ENCODE measurements around the gene ATP5PO.
A peak's percentile ranks its signal among the peaks of the same experiment; 100 is the strongest.
"Not testable (repeated sequence)": the region's sequence is repeated elsewhere in the genome, so short reads cannot be mapped to it uniquely, and the experiment has no call there.

ATP5PO gene

GRCh38 chr21:33897739-33898138 is 17.9 kb downstream of the ATP5PO start:
- no peak for DNase-seq

- no peak for DNase-seq
Observed at GRCh38 chr21:33897098-33897497, 18.5 kb downstream of the ATP5PO start.

DNA sequence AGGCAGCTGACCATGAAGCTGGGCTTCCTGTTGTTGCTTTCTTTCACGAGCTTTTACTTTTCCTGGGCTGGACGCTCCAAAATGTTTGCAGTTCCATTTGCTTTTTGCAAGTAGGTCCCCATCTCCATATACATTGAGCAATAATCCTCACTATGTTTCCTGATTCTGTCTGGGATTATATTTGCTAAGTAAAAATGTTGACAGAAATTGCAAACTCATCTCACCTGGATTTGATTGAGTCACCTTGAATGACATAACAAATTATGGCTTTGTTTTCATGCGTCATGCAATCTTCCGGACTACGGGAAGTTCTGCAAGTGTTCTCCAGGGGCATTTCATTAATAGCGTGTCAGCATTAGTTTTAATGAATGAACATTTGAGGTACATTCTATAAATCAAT is 18.9 kb downstream of the ATP5PO start:
- no peak for DNase-seq

DNA sequence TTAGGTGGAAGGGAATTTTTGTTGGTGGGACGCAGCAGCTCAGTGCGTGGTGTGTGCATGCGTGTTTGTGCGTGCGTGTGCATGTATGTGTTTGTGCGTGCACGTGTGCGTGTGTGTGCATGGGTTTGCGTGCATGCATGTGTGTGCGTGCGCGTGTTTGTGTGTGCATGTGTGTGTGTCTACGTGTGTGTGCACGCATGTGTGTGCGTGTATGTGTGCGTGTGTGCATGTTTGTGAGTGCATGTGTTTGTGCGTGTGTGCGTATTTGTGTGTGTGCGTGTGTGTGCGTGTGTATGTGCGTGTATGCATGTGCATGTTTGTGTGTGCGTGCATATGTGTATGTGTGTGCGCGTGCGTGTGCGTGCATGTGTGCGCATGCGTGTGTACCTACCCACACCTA is 20.2 kb downstream of the ATP5PO start:
- no peak for DNase-seq

- peak; percentile 78 for DNase-seq
Observed at GRCh38 chr21:33894736-33895288, 20.8 kb downstream of the ATP5PO start.

DNA sequence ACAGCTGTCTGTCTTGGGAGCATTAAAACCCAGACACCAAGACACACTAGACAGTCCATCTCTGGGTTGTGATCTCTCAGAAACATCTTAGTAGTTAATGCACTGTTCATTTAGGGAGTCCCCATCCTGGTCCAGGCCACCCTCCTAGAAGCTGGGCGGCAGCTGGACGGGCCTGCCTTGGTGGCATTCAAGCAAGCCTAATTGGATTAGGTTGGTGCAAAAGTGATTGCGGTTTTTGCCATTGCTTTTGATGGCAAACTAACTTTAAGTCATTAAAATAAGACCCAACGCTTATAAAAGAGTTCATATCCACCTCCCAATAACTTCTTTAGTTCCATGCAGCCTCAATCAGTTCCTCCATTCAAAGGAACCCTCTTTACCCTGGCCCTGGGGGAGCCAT is 21.7 kb downstream of the ATP5PO start:
- DNase-seq, result no peak

GRCh38 chr21:33892853-33893252 is 22.8 kb downstream of the ATP5PO start:
- no peak for DNase-seq

DNA sequence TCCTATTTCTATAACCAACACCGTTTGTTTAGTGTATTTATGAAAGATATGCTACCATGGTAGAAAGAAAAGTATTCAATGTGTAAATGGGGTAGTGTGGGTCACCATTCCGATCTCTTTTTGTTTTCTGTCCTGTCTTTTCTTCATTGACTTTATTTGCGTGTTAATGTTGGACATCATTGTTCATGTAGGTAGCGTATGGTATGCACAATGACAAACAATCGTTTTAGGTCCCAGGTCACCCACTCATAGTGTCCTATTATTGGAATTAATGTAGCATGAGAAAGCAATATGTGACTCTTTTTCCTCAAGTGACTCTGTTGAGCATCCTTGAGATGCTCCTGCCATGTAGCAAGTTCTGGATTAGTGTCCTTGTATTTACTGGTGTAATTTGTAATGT is 25.4 kb downstream of the ATP5PO start:
- no peak for DNase-seq

DNA sequence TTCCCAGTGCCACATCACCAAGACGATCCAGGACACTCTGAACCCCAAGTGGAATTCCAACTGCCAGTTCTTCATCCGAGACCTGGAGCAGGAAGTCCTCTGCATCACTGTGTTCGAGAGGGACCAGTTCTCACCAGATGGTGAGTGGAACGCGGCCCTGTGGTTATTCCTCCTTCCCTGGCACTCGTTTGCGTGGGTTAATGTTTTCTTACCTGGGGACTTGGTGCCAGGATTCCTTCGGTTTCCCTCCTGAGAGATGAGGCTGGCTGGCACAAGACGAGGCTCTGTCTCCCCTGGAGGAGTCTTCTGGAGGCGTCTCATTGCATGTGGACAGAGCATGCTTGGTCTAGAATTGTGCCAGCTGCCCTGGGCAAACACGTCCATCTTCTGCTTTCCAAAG is 29.3 kb downstream of the ATP5PO start:
- DNase-seq, result no peak

DNA sequence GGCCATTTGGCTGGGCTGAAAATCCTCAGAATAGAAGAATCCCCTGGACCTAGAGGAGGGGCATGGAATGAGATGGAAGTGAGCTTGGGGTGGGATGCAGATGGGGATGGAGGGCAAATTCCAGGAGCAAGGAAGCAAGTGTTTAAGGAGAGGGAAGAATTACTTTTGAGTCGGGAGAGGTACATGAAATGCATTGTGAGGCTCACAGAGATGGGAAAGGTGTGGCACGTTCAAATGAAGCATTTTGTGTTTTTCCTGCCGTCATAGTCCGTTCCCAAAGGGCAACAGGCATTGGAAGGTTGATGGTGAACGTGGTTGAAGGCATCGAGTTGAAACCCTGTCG is 30.5 kb downstream of the ATP5PO start:
- no peak for DNase-seq

GRCh38 chr21:33884376-33885171 is 31.0 kb downstream of the ATP5PO start:
- peak; percentile 62 for DNase-seq

GRCh38 chr21:33883118-33883517 is 32.5 kb downstream of the ATP5PO start:
- DNase-seq, result no peak

GRCh38 chr21:33881689-33882440 is 33.7 kb downstream of the ATP5PO start:
- DNase-seq, result no peak

- no peak for DNase-seq
Observed at GRCh38 chr21:33880626-33881025, 35.0 kb downstream of the ATP5PO start.

DNA sequence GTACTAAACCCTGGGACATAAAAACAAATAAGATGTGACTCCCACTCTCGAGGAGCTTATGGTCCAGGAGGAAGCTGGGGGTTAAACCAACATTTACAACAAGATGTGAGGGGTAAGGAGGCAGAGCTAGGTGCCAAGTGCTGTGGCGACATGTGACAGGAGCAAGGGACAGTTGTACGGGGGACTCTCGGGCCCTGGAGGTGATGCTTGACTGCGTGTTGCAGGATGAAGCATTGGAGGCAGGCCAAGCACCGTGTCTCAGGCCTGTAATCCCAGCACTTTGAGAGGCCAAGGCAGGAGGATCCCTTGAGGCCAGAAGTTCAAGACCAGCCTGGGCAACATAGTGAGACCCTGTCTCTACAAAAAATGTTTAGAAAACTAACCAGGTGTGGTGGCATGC is 36.8 kb downstream of the ATP5PO start:
- DNase-seq, result no peak

DNA sequence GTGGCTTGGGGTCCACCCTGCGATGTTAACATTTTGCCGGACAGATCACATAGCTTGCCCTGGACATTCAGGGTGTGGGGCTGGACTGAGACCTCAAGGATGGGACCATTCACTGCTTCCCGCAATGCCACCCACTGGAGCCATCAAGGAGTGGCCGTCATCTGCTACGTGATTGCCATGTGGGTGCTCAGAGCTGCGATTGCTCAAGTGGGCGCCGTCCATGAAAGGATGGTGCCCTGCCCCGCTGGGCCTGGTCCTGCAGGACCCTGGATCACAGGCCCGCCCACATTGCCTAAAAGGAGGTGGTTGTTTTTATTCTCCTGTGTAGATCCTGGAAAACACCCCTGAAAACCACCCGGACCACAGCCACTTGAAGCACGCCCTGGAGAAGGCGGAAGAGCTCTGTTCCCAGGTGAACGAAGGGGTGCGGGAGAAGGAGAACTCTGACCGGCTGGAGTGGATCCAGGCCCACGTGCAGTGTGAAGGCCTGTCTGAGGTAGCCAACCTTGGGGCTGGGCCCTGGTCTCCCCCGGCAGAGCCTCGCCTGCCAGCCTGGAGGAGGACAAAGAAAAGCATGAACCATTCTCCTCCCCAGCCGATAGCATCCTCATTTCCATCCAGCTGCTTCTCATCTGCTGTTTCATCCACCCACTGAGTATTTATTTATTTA is 40.4 kb downstream of the ATP5PO start:
- no peak for DNase-seq

DNA sequence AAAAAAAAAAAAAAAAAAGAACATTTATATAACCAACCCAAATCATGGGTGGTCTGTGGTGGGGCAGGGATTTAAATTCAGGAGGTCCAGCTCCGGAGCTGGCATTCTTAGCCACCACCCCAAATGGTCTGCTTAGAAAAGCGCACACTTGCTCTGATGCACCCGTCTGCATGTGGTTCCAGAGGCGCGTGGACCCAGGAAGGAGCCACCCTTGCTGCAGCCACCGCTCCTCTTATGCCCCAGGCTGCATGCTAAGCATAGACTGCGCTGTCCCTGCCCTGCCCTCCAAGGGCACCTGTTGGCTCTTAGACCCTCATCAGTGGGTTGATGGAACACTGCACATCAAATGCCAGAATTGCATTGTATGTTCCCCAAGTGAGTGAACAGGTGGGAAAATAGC is 41.4 kb downstream of the ATP5PO start:
- DNase-seq, result no peak

GRCh38 chr21:33872881-33873515 is 42.6 kb downstream of the ATP5PO start:
- DNase-seq, result no peak

GRCh38 chr21:33871171-33871570 is 44.4 kb downstream of the ATP5PO start:
- DNase-seq, result no peak

DNA sequence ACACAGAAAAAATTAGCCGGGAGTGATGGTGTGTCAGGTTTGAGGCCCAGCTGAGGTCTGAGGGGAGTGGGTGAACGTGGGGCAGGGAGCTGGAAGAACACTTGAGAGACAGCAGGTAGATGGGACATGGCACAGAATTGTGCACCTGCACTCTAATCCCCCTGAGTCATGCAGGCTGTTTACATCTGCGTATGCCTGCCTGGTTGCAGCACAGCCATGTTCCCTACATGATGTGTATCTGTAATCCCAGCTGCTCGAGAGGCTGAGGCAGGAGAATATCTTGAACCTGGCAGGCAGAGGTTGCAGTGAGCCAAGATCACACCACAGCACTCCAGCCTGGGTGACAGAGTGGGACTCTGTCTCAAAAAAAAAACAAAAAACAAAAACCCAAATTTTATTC is 44.8 kb downstream of the ATP5PO start:
- DNase-seq, result no peak

DNA sequence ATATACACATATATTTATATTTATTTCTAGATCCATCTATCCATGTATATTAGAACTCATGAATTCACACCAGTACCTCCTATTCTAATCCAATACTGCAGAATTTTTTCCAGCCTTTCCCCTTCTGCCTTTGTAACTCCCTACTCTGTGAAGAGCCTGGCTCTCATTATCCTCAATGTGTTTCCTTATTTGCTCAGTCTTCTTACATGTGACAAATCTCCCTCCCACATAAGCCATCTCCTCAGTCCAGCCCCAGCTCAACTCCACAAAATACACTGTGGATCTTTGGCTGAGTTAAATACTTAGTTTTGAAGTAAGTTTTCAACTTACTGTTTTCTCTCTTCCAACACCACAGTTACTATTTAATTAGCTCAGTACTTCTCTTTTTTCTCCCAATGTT is 45.7 kb downstream of the ATP5PO start:
- no peak for DNase-seq

DNA sequence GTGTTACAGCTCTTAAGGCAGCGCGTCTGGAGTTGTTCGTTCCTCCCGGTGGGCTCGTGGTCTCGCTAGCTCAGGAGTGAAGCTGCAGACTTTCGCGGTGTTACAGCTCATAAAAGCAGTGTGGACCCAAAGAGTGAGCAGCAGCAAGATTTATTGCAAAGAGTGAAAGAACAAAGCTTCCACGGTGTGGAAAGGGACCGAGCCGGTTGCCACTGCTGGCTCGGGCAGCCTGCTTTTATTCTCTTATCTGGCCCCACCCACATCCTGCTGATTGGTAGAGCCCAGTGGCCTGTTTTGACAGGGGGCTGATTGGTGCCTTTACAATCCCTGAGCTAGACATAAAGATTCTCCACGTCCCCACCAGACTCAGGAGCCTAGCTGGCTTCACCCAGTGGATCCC is 47.7 kb downstream of the ATP5PO start:
- not testable (repeated sequence) for DNase-seq

DNA sequence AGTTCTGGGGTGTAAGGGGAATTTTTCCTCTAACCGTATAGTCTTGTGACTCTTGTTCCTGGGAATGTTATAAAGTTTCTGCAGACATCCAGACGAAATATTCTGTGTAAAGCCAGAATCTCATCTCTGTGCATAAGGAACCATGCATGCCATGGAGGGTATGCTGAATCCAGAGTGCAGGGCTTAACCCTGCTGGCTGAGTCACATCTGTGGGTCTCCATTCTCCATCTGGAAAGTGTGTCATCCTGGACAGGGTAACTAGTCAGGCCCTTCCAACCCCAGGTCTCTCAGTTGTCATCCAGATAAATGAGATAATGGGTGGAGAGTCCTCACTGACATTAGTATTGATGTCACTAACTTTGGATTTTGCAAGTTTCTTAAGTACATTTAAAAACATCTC is 48.8 kb downstream of the ATP5PO start:
- DNase-seq, result no peak

All from amniotic stem cell (primary cell).